Measurements from ENCODE around the gene ZNF786.

The ZNF786 gene

DNA sequence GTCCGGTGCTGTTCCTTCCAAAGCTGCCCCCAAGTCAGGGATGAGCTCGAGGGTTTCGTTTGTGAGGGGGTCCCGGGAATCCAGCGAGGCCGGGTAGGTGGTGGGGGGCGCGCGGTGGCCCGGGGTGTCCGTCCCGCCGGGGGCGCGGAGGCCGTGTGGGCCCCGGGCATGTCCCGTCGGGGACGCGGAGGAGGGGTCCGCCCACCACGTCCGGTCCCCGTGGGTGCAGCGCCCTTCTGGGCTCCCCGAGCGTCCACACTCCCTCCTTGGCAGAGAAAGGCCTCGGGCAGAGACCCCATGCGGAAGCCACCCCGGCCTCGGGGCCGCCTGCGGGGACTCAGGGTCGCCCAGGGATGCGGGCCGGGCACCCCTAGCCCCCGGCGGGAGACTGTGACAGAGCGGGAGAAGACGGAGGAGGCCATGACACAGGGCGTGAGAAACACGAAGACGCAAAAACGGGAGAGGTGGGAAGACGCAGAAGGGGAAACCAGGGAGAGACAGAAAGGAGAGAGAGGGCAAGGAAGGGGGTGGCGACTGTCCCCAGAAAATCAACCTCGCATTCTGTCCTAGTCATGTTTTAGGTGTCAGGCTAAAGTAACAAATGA lies 36.2 kb upstream of the ZNF786 start:
- TF ChIP-seq TEAD4 (IDR thresholded peaks at IDR 0.05) (no peak), ZBTB7A (IDR thresholded peaks at IDR 0.05; ENCODE audit: low read depth) (peak; percentile 88), TAF1 (IDR thresholded peaks at IDR 0.05; ENCODE audit: low read depth) (no peak; the same call in 1 of the 2 replicates), YY1 (IDR thresholded peaks at IDR 0.05; ENCODE audit: low read depth) (0 out of 2 replicates have a peak, but pooled peaks have one; percentile 77), FOXM1 (IDR thresholded peaks at IDR 0.05; ENCODE audit: borderline replicate concordance, low read depth) (0 out of 2 replicates have a peak, but pooled peaks have one; percentile 5), RAD21 (IDR thresholded peaks at IDR 0.05; ENCODE audit: low read depth) (no peak), NFIC (IDR thresholded peaks at IDR 0.05) (no peak), EGR1 (IDR thresholded peaks at IDR 0.05) (peak; percentile 56), TCF12 (IDR thresholded peaks at IDR 0.05; ENCODE audit: low read depth) (peak; percentile 9; the same call in 1 of the 2 replicates), EP300 (IDR thresholded peaks at IDR 0.05; ENCODE audit: borderline replicate concordance) (no peak)
- TF ChIP-seq, protein P1, sequence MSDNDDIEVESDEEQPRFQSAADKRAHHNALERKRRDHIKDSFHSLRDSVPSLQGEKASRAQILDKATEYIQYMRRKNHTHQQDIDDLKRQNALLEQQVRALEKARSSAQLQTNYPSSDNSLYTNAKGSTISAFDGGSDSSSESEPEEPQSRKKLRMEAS (IDR thresholded peaks at IDR 0.05), result 0 out of 2 replicates have a peak, but pooled peaks have one; percentile 25

DNA sequence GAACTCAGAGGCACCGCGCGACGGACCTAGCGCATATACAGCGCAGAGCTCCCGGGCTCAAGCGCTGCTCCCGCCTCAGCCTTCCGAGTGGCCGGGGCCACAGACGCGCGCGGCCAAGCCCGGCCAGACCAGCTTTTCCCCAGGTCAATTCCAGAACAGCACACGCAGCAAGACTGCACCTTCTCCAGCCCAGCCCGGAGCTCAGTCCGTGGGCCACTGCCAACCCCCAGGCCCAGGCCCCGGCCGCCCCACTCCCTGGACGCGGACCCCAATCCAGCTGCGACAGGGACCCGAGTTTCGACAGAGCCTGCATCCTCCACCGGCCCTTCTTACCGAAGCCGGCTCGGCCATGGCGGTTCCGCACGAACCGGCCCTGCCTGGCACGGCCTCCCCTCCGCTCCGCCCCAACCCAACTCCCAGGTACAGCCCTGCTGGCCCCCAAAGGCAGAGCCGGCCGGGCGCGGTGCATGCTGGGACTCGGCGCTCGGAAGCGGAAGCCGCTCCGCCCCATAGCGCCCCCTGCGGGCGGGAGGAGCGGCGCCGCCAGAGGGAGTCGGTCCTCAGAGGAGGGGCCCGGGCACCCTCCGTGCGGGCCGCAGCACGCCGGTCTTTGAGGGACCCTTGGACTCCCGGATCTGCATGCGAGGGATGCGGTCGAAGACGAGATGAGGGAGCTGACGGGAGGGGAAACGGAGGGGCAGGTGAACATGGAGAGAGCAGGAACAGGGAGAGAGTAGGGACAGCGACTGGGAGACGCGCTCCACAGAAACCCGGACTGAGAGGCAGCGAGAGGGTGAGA lies 35.5 kb upstream of the ZNF786 start, which contains the start of gene ZNF425:
Gene ZNF425 (minus strand): TSS at position 462 of the 799 bp plus-strand sequence. CDS start 111 bp downstream, at position 351.
- TF ChIP-seq NFIC (IDR thresholded peaks at IDR 0.05) (no peak), EGR1 (IDR thresholded peaks at IDR 0.05) (peak; percentile 12; the same call in 1 of the 2 replicates), ZBTB7A (IDR thresholded peaks at IDR 0.05; ENCODE audit: low read depth) (peak; percentile 94; the same call in 1 of the 2 replicates), FOXM1 (IDR thresholded peaks at IDR 0.05; ENCODE audit: borderline replicate concordance, low read depth) (no peak), CREB1 (IDR thresholded peaks at IDR 0.05; ENCODE audit: low read depth) (no peak), RAD21 (IDR thresholded peaks at IDR 0.05; ENCODE audit: low read depth) (peak; percentile 22; the same call in 1 of the 2 replicates), YY1 (IDR thresholded peaks at IDR 0.05; ENCODE audit: low read depth) (peak; percentile 87), TAF1 (IDR thresholded peaks at IDR 0.05; ENCODE audit: low read depth) (peak; percentile 95), EP300 (IDR thresholded peaks at IDR 0.05; ENCODE audit: borderline replicate concordance) (no peak), CEBPB (IDR thresholded peaks at IDR 0.05) (no peak), TEAD4 (IDR thresholded peaks at IDR 0.05) (peak; percentile 10), TCF12 (IDR thresholded peaks at IDR 0.05; ENCODE audit: low read depth) (peak; percentile 62)
- TF ChIP-seq, protein P2, sequence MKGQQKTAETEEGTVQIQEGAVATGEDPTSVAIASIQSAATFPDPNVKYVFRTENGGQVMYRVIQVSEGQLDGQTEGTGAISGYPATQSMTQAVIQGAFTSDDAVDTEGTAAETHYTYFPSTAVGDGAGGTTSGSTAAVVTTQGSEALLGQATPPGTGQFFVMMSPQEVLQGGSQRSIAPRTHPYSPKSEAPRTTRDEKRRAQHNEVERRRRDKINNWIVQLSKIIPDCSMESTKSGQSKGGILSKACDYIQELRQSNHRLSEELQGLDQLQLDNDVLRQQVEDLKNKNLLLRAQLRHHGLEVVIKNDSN (IDR thresholded peaks at IDR 0.05), result no peak
- TF ChIP-seq, protein P1 (IDR thresholded peaks at IDR 0.05), result peak; percentile 42; the same call in 1 of the 2 replicates
- TF ChIP-seq, protein P3, sequence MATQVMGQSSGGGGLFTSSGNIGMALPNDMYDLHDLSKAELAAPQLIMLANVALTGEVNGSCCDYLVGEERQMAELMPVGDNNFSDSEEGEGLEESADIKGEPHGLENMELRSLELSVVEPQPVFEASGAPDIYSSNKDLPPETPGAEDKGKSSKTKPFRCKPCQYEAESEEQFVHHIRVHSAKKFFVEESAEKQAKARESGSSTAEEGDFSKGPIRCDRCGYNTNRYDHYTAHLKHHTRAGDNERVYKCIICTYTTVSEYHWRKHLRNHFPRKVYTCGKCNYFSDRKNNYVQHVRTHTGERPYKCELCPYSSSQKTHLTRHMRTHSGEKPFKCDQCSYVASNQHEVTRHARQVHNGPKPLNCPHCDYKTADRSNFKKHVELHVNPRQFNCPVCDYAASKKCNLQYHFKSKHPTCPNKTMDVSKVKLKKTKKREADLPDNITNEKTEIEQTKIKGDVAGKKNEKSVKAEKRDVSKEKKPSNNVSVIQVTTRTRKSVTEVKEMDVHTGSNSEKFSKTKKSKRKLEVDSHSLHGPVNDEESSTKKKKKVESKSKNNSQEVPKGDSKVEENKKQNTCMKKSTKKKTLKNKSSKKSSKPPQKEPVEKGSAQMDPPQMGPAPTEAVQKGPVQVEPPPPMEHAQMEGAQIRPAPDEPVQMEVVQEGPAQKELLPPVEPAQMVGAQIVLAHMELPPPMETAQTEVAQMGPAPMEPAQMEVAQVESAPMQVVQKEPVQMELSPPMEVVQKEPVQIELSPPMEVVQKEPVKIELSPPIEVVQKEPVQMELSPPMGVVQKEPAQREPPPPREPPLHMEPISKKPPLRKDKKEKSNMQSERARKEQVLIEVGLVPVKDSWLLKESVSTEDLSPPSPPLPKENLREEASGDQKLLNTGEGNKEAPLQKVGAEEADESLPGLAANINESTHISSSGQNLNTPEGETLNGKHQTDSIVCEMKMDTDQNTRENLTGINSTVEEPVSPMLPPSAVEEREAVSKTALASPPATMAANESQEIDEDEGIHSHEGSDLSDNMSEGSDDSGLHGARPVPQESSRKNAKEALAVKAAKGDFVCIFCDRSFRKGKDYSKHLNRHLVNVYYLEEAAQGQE (IDR thresholded peaks at IDR 0.05; ENCODE audit: low read depth), result no peak

DNA sequence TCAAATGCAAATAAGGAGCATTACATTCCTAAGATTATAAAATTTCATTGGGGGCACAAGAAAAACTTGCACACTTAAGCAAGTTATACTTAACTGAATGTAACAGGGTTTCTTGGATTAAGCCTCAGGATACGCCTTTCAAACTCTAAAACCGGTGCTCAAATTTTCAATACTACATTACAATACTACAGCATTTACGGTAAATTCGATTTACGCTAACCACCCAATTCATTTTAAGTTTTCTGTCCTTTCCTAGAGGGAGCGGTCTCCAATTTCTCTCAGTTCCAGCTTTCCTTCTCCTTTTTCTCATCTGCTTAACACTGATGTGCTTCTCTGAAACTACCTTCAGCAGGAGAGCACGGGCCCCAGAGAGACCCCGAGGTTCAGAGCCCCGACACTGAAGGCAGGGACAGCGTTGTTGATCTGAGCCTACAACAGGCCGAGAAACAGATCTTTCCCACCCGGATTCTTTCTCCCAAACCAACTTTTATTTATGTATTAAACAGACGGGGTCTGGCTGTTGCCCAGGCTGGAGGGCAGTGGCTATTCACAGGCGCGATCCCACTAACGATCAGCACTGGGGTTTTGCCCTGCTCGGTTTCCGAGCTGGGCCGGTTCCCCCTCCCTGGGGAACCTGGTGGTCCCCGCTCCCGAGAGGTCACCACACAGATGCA lies 34.8 kb upstream of the ZNF786 start:
- TF ChIP-seq CEBPB (IDR thresholded peaks at IDR 0.05), result no peak
- TF ChIP-seq RAD21 (IDR thresholded peaks at IDR 0.05; ENCODE audit: low read depth), result no peak
- TF ChIP-seq NFIC (IDR thresholded peaks at IDR 0.05), result no peak
- TF ChIP-seq, protein P1 (IDR thresholded peaks at IDR 0.05), result no peak
- no peak; the same call in 1 of the 2 replicates for TF ChIP-seq ZBTB7A (IDR thresholded peaks at IDR 0.05; ENCODE audit: low read depth)
- TF ChIP-seq, protein P3 (IDR thresholded peaks at IDR 0.05; ENCODE audit: low read depth), result no peak
- no peak for TF ChIP-seq TCF12 (IDR thresholded peaks at IDR 0.05; ENCODE audit: low read depth)
- no peak for TF ChIP-seq TAF1 (IDR thresholded peaks at IDR 0.05; ENCODE audit: low read depth)

DNA sequence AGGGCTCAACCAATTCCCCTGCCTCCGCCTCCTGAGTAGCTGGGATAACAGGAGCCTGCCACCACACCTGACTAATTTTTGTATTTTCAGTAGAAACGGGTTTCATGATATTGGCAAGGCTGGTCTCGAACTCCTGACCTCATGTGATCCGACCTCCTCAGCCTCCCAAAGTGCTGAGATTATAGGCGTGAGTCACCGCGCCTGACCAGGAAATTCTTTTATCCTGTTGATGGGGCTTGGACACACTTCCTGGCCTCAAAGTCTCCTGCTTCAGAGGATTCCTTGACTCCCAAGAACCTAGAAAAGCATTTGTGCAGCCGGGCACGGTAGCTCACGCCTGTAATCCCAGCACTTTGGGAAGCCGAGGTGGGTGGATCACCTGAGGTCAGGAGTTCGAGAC lies 19.5 kb upstream of the ZNF786 start:
- TF ChIP-seq, protein P3 (IDR thresholded peaks at IDR 0.05; ENCODE audit: low read depth), result no peak
- TF ChIP-seq ZBTB7A (IDR thresholded peaks at IDR 0.05; ENCODE audit: low read depth), result no peak
- no peak for TF ChIP-seq NFIC (IDR thresholded peaks at IDR 0.05)
- TF ChIP-seq YY1 (IDR thresholded peaks at IDR 0.05; ENCODE audit: low read depth), result no peak
- TF ChIP-seq CREB1 (IDR thresholded peaks at IDR 0.05; ENCODE audit: low read depth), result no peak
- no peak for TF ChIP-seq CEBPB (IDR thresholded peaks at IDR 0.05)
- no peak for TF ChIP-seq TEAD4 (IDR thresholded peaks at IDR 0.05)
- no peak for TF ChIP-seq EP300 (IDR thresholded peaks at IDR 0.05; ENCODE audit: borderline replicate concordance)
- no peak for TF ChIP-seq RAD21 (IDR thresholded peaks at IDR 0.05; ENCODE audit: low read depth)
- TF ChIP-seq EGR1 (IDR thresholded peaks at IDR 0.05), result no peak
- TF ChIP-seq TCF12 (IDR thresholded peaks at IDR 0.05; ENCODE audit: low read depth), result no peak
- TF ChIP-seq, protein P1 (IDR thresholded peaks at IDR 0.05), result no peak
- TF ChIP-seq FOXM1 (IDR thresholded peaks at IDR 0.05; ENCODE audit: borderline replicate concordance, low read depth), result no peak
- TF ChIP-seq TAF1 (IDR thresholded peaks at IDR 0.05; ENCODE audit: low read depth), result no peak
- TF ChIP-seq, protein P2 (IDR thresholded peaks at IDR 0.05), result no peak

All from Ishikawa (cell line).